Jurkat, Clone E6-1 (cell line): ENCODE results near the gene MCOLN2.

Experiments used
- DNase-seq: peaks from one replicate; pipeline ENCODE4 v3.0.0-alpha.2; 2011; ENCODE audit warnings: low read depth, low spot score
- H3K4me3 ChIP-seq: 2 replicates; pipeline ENCODE4 v1.5.1; 2011; ENCODE audit warnings: mild to moderate bottlenecking, low read length, control low read depth, moderate library complexity

Gene MCOLN2

DNA sequence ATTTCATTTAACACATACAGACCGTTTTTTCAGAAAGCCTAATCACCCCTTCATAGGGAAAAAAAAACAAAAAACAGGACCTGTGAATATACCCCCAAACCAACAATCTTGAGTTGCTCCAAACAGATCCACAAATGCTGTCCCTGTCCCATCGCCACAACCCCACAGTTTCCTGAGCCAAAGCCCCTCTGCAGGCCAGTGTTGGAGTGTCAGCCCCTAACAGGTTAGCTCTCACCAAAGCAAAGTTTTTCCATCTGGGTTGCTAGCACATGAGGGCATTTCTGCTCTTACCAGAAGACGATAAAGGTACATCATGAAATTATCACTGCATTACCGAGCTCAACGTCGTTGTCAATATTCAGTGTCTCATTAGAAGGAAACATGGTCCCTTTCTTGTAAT is 40.8 kb downstream of the MCOLN2 start:
- DNase-seq = no peak

DNA sequence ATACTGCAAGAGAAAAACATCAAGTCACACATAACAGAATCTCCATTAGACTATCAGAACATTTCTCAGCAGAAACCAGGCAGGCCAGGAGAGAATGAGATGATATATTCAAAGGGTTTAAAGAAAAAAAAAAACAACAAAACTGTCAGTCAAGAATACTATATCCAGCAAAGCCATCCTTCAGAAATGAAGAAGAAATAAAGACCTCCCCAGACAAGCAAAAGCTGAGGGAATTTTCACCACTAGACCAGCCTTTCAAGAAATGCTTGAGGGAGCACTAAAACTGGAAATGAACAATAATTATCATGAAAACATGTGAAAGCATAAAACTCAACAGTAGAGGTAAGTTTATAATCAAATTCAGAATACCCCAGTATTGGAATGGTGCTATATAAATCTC is 47.2 kb downstream of the MCOLN2 start:
- DNase-seq = no peak
- H3K4me3 ChIP-seq = no peak overlapping the region

More for the DNA sequence above, 40.8 kb downstream of the MCOLN2 start:
- H3K4me3 ChIP-seq = no peak overlapping the region

DNA sequence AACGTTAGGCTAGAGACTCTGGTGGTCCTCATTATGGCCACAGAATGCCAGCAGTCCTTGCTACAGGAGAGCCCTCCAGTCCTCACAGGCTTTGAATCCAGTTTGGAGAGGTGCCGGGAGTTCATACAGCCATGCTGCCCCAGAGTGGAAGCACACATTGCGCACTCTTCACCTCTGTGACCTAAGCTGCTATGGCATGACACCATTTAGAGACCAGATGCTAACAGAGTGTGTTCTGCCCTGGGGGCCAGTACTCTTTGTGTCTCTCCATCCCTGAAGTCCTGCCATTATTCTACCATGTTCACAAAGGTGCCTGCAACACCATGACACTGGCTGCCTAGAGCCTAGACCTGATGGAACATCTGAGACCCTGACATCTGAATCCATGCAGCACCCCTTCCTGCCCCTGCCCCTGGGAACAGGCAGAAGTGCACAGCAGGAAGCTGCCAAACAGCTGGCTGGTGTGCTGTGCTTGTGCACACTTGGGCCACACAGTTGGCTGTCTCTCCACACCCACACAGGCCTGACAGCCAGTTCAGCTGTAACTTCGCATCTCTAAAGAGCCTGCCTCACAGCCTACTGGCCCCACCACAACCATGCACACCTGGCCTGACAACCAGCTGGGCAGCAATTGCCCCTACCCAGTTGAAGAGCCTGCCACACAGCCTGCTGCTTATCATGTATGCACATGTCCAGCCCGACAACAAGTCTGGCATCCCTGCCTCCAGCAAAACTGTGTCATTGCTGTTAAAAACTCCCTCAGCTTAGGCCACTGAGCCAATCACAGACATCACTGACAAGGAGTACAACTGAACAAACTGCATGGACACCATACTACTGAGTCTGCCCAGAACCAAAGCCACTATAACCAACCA is 49.1 kb downstream of the MCOLN2 start:
- H3K4me3 ChIP-seq = no peak overlapping the region
- peak; percentile 27 for DNase-seq

DNA sequence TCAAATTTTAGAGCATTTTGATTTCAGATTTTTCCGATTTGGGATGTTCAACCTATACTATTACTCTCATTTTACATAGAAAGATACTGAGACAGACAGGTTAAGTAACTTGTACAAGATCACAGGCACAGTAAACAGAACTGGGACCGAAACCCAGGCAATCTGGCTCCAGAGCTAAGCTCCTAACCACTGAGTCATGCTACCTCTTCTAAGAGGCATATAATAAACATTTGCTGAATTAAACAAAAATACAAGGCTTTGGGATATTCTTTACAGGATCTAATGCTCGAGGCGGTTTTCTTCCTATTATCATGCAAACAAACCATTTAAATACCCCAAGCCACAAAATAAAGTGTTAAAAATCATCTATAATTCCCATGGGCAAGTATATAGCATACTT is 50.3 kb downstream of the MCOLN2 start:
- no peak for DNase-seq
- H3K4me3 ChIP-seq = no peak overlapping the region

DNA sequence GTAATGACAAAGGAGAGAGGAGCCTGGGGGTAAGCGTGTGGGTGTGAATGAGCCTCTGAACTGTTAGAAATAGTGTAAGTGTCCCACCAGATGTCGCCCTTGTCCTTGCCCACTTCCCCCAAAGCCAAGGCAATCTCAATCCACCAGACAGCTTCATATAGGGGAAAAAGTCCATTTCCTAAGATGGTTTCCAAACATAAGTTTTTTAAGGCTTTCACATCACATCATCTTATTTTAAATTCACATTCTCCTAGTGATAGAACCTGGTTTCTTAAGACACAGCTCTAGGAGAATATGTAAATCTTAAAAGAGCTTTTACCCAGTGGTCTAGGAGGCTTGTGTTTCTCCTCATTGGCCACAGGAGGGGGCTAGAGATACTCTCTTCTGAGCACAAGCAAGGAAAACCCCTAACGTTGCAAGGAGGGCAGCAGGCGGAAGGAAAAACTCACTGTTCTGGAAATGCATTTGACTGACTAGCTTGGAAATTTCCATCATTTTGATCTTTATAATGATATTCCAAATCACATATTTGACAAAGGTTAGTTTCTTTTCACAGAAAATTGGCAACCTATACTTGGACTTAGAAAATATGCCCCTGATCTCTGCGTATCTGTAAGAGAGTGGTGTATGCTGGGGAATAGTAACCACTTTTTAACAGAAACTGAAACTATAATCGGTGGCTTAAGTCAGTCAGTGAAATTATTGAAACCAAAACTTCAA is 52.0 kb downstream of the MCOLN2 start:
- DNase-seq = peak; percentile 92
- peak overlapping the region; percentile 46 for H3K4me3 ChIP-seq

DNA sequence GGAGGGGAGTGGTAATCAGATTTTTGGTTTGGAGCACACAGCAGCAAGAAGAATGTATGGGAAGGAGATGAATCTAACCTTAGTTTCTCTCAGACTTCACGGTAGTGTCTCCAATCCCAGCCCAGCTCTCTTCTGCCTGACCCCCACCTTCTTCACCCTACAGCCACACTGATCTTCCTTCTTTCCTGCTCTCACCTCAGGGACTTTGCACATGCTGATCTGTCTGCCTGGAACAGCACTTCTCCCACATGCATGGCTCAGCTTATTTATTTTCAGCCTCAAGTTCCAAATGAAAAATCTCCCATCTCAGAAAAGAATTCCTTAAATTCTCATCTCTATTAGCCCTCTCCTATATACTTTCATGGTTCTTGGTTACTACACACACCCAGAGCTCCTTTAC is 55.1 kb downstream of the MCOLN2 start:
- no peak overlapping the region for H3K4me3 ChIP-seq

DNA sequence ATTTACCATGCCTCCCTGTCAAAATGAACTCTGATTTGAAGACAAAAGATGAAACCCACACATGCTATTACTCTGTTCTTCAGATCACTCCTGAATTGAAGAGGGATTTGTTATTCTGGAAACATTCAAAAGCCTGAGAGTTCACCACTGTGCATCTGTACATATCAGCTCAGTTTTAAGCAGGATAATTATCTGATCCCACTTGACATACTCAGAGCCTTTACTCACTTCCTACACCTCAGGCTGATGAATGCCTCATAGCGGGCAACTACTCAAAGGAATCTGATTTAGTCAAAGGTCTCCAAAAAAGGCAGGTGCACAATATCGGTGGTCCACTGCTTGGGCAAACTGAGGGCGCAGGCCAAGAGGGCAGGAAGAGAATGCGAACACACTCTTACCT is 56.4 kb downstream of the MCOLN2 start:
- DNase-seq = no peak

More for the DNA sequence above, 55.1 kb downstream of the MCOLN2 start:
- no peak for DNase-seq

DNA sequence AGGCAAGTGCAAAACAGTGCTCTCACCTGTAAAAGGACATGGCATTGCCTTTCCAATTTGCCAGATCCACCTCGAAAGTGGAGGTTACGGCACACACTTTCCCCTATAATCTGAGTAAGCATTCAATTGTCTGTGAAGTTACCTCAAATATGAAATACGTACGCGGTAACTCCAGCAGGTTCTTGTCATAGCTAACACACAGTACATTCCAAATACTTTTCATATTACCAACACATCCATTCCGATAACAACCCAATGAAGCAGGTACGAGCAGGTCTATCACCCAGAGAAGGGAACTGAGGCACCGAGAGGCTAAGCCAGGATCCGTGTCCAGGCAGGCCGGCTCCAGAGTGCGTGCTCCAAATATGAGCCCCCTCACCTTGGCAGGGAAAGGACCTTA is 57.2 kb downstream of the MCOLN2 start:
- no peak overlapping the region for H3K4me3 ChIP-seq
- DNase-seq = no peak

More for the DNA sequence above, 56.4 kb downstream of the MCOLN2 start:
- H3K4me3 ChIP-seq = no peak overlapping the region

DNA sequence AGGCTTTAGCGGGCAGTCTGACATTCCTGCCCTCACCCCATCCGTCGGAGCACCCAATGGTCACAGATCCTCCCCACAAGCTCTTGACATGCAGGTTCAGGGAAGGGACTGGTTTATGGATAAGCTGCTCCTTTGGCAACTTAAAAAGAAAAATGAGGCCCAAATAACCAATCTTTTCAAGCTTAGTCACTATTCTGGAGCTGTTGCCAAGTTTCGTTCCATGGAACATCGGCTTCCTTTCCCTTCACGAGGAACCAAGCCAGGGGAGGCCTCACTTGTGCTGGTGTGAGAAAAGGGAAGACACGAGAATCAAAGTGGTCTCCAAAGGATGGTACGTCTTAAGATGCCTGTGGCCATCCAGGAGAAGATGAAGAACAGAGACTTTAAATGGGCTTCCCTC is 57.8 kb downstream of the MCOLN2 start:
- no peak for DNase-seq
- H3K4me3 ChIP-seq = no peak overlapping the region

DNA sequence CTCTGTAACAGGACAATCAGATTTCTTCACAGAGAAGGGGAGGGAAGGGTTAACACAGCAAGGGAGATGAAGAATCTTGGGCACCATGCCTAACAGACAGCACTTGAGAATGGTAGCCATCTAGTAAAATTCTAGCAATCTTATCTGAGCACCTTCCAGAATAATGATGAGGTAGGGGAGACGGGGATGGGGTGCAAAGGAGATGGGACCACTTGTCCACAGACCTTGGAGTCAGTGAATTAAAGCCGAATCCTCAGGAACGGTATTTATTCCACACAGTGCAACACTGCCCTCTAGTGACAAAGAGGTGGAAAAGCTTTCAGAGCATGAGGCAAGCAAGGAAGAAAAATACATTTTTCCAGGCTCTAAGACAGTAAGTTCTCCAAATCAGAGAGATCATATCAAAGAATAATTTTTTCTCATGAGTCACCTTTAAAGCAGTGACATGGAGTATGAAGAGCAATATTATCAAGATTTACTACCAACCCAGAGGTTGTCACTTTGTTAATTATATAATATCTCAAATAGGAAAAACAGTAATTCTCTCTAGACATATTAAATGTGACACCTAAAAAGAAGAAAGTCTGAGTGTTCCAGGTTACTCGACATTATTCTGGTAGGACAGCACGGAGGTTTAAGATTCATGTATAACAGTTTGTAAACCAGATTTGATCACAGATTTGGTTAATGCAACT is 60.6 kb downstream of the MCOLN2 start:
- no peak overlapping the region for H3K4me3 ChIP-seq
- DNase-seq = peak; percentile 41

DNA sequence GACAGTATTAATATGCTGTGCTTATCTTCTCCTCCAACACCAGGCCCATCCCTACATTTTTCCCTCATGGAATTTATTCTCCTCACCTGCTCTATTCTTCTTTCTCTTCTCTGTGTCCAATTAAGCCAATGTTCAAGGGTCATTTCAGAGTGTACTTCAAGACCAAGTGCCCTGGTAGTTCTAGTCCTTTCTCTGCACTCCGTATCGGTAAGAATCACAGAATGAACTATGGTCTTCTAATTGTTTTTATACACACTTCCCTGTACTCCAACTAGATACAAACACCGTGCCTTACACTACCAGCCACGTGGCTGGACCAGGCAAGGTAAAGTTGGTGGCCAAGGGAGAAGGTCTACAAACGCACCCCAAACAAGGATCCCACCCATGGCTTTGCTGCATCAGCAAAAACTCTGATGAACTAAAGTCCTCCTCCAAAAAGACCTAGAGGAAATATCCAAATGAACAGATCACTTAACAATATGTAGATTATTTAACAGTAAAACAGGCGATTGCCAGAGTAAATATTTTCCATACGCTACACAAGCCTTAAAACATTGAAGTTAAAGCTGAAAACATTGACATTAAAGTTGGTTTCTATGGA is 63.8 kb downstream of the MCOLN2 start:
- no peak for DNase-seq
- H3K4me3 ChIP-seq = no peak overlapping the region

DNA sequence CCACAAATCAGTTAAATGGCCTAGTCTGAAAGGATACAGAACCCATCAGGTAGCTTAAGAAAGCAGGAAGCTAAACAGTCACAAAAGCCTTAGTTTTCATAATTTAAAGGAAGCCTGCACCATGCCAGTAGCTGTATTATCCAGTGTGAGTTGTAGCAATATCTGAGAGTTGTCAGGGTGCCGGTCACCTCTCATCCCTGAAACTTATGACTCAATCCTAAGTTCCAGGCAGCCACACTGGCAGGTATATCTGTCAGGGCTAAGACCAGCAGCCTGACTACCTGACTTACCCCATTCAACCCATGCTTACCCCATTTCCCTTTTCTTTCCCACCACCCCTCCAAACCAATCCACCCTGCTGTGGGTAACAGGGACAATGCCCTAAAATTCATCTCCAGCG is 66.1 kb downstream of the MCOLN2 start:
- no peak for DNase-seq
- no peak overlapping the region for H3K4me3 ChIP-seq

DNA sequence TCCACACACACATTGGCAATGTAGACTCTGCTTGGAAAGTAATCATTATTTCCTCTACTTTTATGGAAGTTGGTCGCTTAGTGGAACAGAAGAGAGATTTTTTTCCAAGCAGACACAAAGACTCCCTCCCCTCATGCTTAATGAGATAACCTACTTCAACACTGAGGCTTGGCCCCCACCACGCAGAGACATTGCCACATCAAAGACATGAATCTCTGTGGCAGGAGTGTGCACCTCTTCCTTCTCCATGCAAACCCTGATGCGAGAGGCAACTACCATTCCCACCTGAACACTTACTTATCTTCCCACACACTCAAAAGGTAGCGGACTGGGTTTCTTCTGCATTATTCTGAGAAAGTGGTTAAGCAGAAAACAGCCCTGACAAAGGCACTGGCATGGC is 66.6 kb downstream of the MCOLN2 start:
- peak; percentile 37 for DNase-seq

DNA sequence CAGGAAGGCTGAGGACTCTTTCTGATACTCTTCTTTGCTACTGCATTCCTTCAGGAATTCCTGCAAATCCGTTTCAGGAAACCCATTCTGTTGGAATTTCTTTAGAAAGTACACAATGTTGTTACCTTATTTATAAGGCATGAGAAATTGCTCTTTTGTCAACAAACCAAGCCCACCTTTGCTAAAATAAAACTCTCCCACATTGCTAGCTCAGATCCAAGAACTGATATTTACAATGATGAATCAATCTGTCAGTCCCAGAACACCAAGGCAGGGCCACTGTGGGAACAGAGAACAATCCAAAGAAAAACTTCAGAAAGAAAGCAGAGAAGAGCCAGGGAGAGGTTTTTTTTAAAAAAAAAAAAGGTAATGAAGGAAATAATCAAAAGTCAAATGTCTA is 67.3 kb downstream of the MCOLN2 start:
- H3K4me3 ChIP-seq = no peak overlapping the region
- DNase-seq = no peak

More for the DNA sequence above, 66.6 kb downstream of the MCOLN2 start:
- H3K4me3 ChIP-seq = no peak overlapping the region

DNA sequence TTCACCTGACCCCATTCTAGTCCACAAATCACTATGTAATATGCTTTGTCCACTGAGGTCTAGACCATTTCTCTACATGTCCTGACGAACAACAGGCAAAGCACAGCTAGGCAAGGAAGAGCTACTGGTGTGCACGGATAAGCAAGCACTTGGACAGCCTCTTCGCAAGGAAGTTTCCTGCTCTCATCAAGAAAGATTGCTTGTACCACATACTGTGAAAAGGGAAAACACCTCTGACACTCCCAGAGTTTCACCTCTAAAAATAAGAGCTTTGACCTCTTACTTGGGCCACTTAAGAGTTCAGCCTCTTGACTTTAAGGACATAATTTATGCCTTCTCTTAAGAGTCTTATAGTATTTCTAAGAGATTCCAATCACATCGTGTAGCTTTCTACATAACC is 67.9 kb downstream of the MCOLN2 start:
- DNase-seq = no peak
- H3K4me3 ChIP-seq = no peak overlapping the region

DNA sequence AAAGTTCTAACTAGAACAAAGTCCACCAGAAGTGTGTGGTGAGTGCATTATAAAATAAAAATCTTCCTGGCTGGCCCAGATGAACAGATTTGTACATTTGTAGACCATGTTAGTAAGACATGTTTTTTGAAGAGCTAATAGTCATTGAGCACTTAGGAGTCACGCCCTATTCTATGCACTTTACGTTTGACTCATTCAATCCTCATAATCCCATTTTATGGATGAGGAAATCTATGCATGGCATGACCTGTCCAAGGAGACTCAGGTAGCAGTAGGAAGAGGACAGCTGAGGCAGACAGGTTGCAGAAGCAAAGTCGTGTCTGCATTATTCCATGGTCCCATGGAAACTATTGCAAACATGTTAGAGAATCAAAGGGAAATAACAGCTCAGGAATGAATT is 73.6 kb downstream of the MCOLN2 start:
- no peak for DNase-seq
- no peak overlapping the region for H3K4me3 ChIP-seq

DNA sequence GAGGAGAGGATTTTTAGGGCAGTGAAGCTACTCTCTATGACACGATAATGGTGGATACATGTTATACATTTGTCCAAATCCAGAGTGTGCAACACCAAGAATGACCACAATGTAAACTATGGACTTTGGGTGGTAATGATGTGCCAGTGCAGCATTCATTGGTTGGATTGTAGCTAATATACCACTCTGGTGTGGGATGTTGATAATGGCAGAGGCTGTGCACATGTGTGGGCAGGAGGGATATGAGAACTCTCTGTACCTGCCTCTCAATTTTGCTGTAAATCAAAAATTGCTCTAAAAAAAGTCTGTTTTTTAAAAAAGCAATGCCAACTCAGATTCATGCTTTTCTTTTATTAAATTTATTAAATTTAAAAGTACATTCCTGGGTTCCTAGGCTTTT is 76.8 kb downstream of the MCOLN2 start:
- DNase-seq = no peak
- H3K4me3 ChIP-seq = no peak overlapping the region

DNA sequence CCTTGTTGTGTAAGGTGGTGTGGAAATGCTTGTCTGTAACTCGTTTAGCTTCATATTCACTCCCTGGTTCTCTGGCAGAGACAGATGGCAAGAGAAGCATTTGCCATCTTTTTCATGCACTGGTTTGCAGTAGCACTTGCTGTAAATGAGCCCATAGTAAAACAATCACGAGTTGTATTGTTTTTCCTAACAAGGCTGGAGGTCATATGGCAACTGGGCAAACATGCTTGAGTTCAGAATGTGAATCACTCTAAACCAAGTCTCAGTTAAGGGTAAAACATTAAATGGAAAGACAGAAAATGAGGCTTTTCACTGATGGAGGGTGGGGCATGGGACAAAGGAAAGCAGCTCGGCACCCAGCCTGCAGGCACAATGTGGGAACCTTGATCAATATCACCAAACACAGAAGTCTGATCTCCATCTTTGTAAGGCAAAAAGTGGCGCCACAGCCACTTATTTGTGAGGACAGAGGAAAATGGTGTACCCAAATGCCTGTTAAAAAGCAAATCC is 77.4 kb downstream of the MCOLN2 start:
- no peak overlapping the region for H3K4me3 ChIP-seq
- no peak for DNase-seq

DNA sequence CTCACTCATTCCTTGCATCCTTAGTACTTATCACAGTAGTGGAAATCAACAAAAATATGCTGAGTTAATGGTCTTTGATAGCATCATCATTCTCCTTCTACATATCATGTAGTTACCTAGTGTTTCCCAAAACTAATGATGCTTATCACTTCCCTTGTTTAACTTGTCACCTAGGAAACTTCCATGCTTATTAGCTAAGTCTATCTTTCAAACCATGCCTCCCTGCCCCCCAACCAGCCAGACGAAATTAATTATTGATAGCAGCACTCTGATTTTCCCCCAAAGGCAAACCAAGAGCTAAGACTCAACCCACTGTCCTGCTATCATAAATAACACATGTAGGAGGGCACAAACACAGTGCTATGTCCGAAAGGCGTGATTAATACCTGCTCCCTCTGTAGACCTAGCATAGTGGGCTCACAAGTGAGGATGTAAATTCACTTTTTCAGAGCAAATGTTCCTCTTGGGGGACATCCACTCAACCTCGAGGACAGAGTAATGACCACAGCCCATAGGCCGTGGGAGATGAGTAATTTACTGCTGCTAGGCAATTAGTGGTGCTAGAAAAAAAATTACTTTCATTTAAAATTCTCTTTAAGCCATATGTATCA is 78.1 kb downstream of the MCOLN2 start:
- H3K4me3 ChIP-seq = no peak overlapping the region
- DNase-seq = no peak
